Measurements from ENCODE around the gene DNMT1.
A peak's percentile ranks its signal among the peaks of the same experiment; 100 is the strongest.

Gene DNMT1

GRCh38 chr19:10102787-10103236 lies 91.9 kb downstream of the DNMT1 start:
- TF ChIP-seq, protein P1, sequence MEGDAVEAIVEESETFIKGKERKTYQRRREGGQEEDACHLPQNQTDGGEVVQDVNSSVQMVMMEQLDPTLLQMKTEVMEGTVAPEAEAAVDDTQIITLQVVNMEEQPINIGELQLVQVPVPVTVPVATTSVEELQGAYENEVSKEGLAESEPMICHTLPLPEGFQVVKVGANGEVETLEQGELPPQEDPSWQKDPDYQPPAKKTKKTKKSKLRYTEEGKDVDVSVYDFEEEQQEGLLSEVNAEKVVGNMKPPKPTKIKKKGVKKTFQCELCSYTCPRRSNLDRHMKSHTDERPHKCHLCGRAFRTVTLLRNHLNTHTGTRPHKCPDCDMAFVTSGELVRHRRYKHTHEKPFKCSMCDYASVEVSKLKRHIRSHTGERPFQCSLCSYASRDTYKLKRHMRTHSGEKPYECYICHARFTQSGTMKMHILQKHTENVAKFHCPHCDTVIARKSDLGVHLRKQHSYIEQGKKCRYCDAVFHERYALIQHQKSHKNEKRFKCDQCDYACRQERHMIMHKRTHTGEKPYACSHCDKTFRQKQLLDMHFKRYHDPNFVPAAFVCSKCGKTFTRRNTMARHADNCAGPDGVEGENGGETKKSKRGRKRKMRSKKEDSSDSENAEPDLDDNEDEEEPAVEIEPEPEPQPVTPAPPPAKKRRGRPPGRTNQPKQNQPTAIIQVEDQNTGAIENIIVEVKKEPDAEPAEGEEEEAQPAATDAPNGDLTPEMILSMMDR (IDR thresholded peaks at IDR 0.05) = no peak
- no peak for TF ChIP-seq ZFX (IDR thresholded peaks at IDR 0.05; ENCODE audit: borderline replicate concordance)
- no peak overlapping the region for H3K27ac ChIP-seq

GRCh38 chr19:10100163-10100785 lies 94.5 kb downstream of the DNMT1 start:
- no peak overlapping the region for H3K27ac ChIP-seq
- TF ChIP-seq ZFX (IDR thresholded peaks at IDR 0.05; ENCODE audit: borderline replicate concordance) = no peak

GRCh38 chr19:10096615-10096963 lies 98.2 kb downstream of the DNMT1 start:
- TF ChIP-seq, protein P1 (IDR thresholded peaks at IDR 0.05) = no peak
- no peak for TF ChIP-seq ZFX (IDR thresholded peaks at IDR 0.05; ENCODE audit: borderline replicate concordance)
- peak overlapping the region; percentile 58 for H3K27ac ChIP-seq

DNA sequence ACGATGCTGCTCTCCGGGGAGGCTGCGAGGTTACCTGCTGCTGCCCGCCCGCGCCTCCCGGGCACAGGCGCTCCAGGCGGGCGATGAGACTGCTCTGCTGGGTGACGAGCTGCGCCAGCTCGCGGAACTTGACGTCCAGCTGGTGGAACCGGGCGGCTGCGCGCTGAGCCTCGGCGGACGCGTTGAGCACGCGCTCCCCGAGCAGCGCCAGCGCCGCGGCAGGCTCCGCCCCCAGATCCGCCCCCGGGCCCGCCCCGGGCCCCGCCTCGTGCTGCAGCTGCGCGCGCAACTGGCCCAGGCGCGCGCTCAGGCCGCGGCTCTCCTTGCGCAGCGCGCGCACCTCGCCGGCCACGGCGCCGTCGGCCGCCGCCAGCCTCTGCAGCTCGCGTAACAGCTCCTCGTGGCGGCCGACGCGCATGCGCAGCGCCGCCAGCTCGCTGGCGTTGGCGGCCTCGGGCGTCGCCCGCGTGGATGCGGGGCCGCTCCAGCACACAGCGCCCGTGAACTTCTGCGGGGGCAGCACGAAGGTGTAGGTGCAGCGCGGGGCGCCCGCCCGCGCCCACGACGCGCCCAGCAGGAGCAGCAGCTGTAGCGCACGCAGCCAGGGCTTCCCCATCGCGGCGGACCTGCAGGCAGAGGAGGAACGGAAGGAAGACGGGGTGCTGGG lies 98.7 kb downstream of the DNMT1 start:
- no peak for TF ChIP-seq ZFX (IDR thresholded peaks at IDR 0.05; ENCODE audit: borderline replicate concordance)
- TF ChIP-seq, protein P1 (IDR thresholded peaks at IDR 0.05) = no peak
- H3K27ac ChIP-seq = peak overlapping the region; percentile 58

GRCh38 chr19:10095622-10095947 lies 99.2 kb downstream of the DNMT1 start:
- peak overlapping the region; percentile 58 for H3K27ac ChIP-seq
- no peak for TF ChIP-seq ZFX (IDR thresholded peaks at IDR 0.05; ENCODE audit: borderline replicate concordance)
- TF ChIP-seq, protein P1 (IDR thresholded peaks at IDR 0.05) = no peak

GRCh38 chr19:10093295-10094186 lies 101.2 kb downstream of the DNMT1 start:
- no peak overlapping the region for H3K27ac ChIP-seq
- TF ChIP-seq ZFX (IDR thresholded peaks at IDR 0.05; ENCODE audit: borderline replicate concordance) = no peak
- TF ChIP-seq, protein P1 (IDR thresholded peaks at IDR 0.05) = no peak

DNA sequence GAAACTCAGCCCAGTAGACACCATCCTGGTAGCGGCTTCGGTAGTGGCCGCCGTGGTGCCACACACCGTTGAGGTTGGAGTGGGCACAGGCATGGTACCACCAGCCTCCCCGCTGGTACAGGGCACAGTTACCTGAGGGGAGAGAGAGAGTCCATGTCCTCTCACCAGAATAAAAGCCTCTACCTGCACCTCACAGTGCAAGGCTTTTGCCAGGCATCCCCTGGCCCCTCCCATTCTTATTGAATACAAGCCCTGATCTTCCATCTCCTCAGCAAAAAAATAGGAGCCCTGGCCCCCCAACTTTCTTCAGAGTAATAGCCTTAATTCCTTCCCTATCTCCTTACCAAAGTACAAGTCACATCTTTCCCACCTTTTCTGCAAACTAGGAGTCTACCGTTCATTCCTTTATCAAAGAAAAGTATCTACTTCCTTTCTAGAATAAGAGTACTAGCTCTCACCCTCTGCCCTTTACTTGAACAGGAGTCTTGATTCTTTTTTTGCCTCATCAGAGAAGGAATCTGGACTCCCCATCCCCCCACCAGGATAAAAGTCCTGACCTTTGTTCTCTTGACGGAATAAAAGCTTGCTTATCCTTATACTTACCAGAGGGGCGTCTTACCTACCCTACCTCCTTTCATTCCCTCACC lies 102.0 kb downstream of the DNMT1 start:
- TF ChIP-seq, protein P1 (IDR thresholded peaks at IDR 0.05) = no peak
- no peak for TF ChIP-seq ZFX (IDR thresholded peaks at IDR 0.05; ENCODE audit: borderline replicate concordance)
- no peak overlapping the region for H3K27ac ChIP-seq
